H1 (cell line): Measurements from ENCODE around the gene TCF7L2. TPM values are rescaled to one million over a fixed set of nuclear protein-coding genes. Genes with fewer than 3 reads are reported as not detected.

Experiments
- BRCA1 ChIP-seq: IDR thresholded peaks from 2 replicates; pipeline ENCODE4 v1.6.1; 2012; ENCODE audit warnings: low read depth, low read length, improper control_type of control experiment
- CBX5 ChIP-seq: fragments of 300-800, 300-1000 bp; sonication (generic); IDR thresholded peaks from 2 replicates; pipeline ENCODE4 v1.7.1; 2016; ENCODE audit warnings: antibody characterized with exemption, low read length, low read depth
- CTCF ChIP-seq, 3 experiments: IDR thresholded peaks; 1 replicate in 2 of 3; 2 replicates in 1 of 3; pipeline versions ENCODE4 v1.5.1 to v1.6.1; 2011; ENCODE audit warnings: low read length in 3 of 3, mild to moderate bottlenecking in 3 of 3, inconsistent platforms in 2 of 3, low read depth in 1 of 3, moderate library complexity in 1 of 3; ENCODE audit not compliant: insufficient read depth in 1 of 3; ENCODE audit errors: control extremely low read depth in 1 of 3
- EP300 ChIP-seq, 2 experiments: IDR thresholded peaks; 1 replicate in 1 of 2; 2 replicates in 1 of 2; pipeline ENCODE4 v1.6.1; 2011 to 2012; ENCODE audit warnings: low read depth in 2 of 2, low read length in 2 of 2, mild to moderate bottlenecking in 2 of 2, borderline replicate concordance in 1 of 2, inconsistent platforms in 1 of 2, moderate library complexity in 1 of 2
- RAD21 ChIP-seq, 2 experiments: IDR thresholded peaks in 1 of 2; conservative IDR thresholded peaks in 1 of 2; 2 replicates each; pipeline ENCODE4 v1.6.1; 2011; ENCODE audit warnings: low read depth in 2 of 2, low read length in 2 of 2, improper control_type of control experiment in 1 of 2, inconsistent platforms in 1 of 2, mild to moderate bottlenecking in 1 of 2, moderate library complexity in 1 of 2
- RXRA ChIP-seq: IDR thresholded peaks from 2 replicates; pipeline ENCODE4 v1.6.1; 2011; ENCODE audit warnings: low read depth, mild to moderate bottlenecking, low read length, moderate library complexity; ENCODE audit not compliant: insufficient read depth
- SUZ12 ChIP-seq: fragments of 200-600 bp; sonication (generic); IDR thresholded peaks from 2 replicates; pipeline ENCODE4 v1.6.1; 2012; ENCODE audit warnings: mild to moderate bottlenecking, inconsistent platforms, low read length, moderate library complexity, mixed read lengths
- polyA plus RNA-seq, 7 experiments: library from polyadenylated mRNA; depleted of rRNA in 3 of 7; stranded (reverse) in 5 of 7; unstranded in 2 of 7; fragments of >200 nt in 5 of 7; fragments of 200-250 nt in 2 of 7; gene quantifications; 1 replicate in 5 of 7; 2 replicates in 1 of 7; 4 replicates in 1 of 7; pipeline versions ENCODE4 v1.2.1 to v1.2.3, GENCODE V29; 2011 to 2013; ENCODE audit warnings: missing spikeins in 2 of 7, mixed read lengths in 2 of 7
- total RNA-seq: library from RNA; stranded (reverse); fragmentation: NEBNext Ultra II Directional; extraction: Animal tissue kit (Norgen Biotek cat#: 25700); gene quantifications from 2 replicates; pipeline ENCODE4 v1.2.1, GENCODE V29; 2021

The TCF7L2 gene
- total and polyA plus RNA-seq, 2 of the 8 experiments (the other 6 are each of a cell fraction or from before 2014, with no cell fraction given): 33.9 to 67.3 TPM

- TF ChIP-seq RXRA (no peak), RAD21 (IDR thresholded peaks at IDR 0.05 in 1 of 2, conservative IDR thresholded peaks at IDR 0.05 in 1 of 2; ENCODE audit: low read depth in 2 of 2, low read length in 2 of 2) (no peak), BRCA1 (no peak), CBX5 (no peak), SUZ12 (no peak), CTCF (IDR thresholded peaks at IDR 0.05; ENCODE audit: control extremely low read depth in 1 of 3, insufficient read depth in 1 of 3, low read depth in 1 of 3, low read length in 3 of 3) (no peak), EP300 (IDR thresholded peaks at IDR 0.05; ENCODE audit: borderline replicate concordance in 1 of 2, low read depth in 2 of 2, low read length in 2 of 2) (no peak)
Measured at GRCh38 chr10:113011592-113012374, 61.7 kb downstream of the TCF7L2 start (continued).
